Naive thymus-derived CD4-positive, alpha-beta T cell (primary cell): ENCODE measurements around the gene PIANP. TPM values are rescaled to one million over a fixed set of nuclear protein-coding genes. Genes with fewer than 3 reads are reported as not detected.
"Not testable (repeated sequence)": the region's sequence is repeated elsewhere in the genome, so short reads cannot be mapped to it uniquely, and the experiment has no call there.

Source experiments
- ATAC-seq: fragments of 150-1000 bp; cut with Tn5 transposase; 2 replicates; pipeline ENCODE4 v1.10.0; 2021; ENCODE audit warnings: mild to moderate bottlenecking, moderate library complexity
- CTCF ChIA-PET: fragments of 350-600 bp; sonication (Branson Sonifier 250); formaldehyde crosslinking; loops from one replicate; lab custom pipeline; 2021; ENCODE audit warnings: antibody characterized with exemption; lab: Charles Lee
- POLR2A ChIA-PET: fragments of 350-600 bp; sonication (Branson Sonifier 250); formaldehyde crosslinking; loops from one replicate; lab custom pipeline; 2021; ENCODE audit warnings: antibody characterized with exemption, inconsistent platforms; lab: Charles Lee
- DNase-seq, 9 donors: peaks; one replicate each; pipeline versions ENCODE4 v3.0.0 to v3.0.0-alpha.2; 2020 to 2022; ENCODE audit warnings: mixed read lengths in 1 of 9
- H3K27ac ChIP-seq: one replicate; pipeline ENCODE4 v1.7.0; 2013; ENCODE audit warnings: mild to moderate bottlenecking, low read depth, low read length, moderate library complexity
- H3K27me3 ChIP-seq, 2 donors: one replicate each; pipeline ENCODE4 v1.7.0; 2013; ENCODE audit warnings: low read length in 2 of 2, mild to moderate bottlenecking in 2 of 2, moderate library complexity in 2 of 2; ENCODE audit not compliant: control insufficient read depth in 2 of 2, insufficient read depth in 2 of 2
- H3K36me3 ChIP-seq, 3 experiments: 1 replicate in 2 of 3; 2 replicates in 1 of 3; pipeline ENCODE4 v1.7.0; 2013; ENCODE audit warnings: low read length in 3 of 3, mild to moderate bottlenecking in 3 of 3, moderate library complexity in 1 of 3; ENCODE audit not compliant: insufficient read depth in 3 of 3, control insufficient read depth in 2 of 3
- H3K4me1 ChIP-seq, 2 donors: one replicate each; pipeline ENCODE4 v1.7.0; 2013; ENCODE audit warnings: low read length in 2 of 2, mild to moderate bottlenecking in 2 of 2, moderate library complexity in 1 of 2; ENCODE audit not compliant: control insufficient read depth in 2 of 2, insufficient read depth in 2 of 2
- H3K4me3 ChIP-seq: 2 replicates; pipeline ENCODE4 v1.7.0; 2013; ENCODE audit warnings: mild to moderate bottlenecking, low read length
- H3K9me3 ChIP-seq, 3 experiments: 1 replicate in 2 of 3; 2 replicates in 1 of 3; pipeline ENCODE4 v1.7.0; 2013; ENCODE audit warnings: low read length in 3 of 3; ENCODE audit not compliant: control insufficient read depth in 2 of 3
- H3K27ac Mint-ChIP-seq, 9 donors: one replicate each; pipeline ENCODE4 v1.8.0; 2020 to 2022; ENCODE audit warnings: mixed read lengths in 9 of 9, mild to moderate bottlenecking in 8 of 9, moderate library complexity in 5 of 9, inconsistent platforms in 2 of 9
- H3K27me3 Mint-ChIP-seq, 5 donors: one replicate each; pipeline ENCODE4 v1.8.0; 2021 to 2022; ENCODE audit warnings: mixed read lengths in 5 of 5, mild to moderate bottlenecking in 1 of 5
- H3K36me3 Mint-ChIP-seq, 5 donors: one replicate each; pipeline ENCODE4 v1.8.0; 2020 to 2022; ENCODE audit warnings: mixed read lengths in 5 of 5, mild to moderate bottlenecking in 3 of 5, inconsistent platforms in 1 of 5
- H3K4me1 Mint-ChIP-seq, 7 donors: one replicate each; pipeline ENCODE4 v1.8.0; 2020 to 2022; ENCODE audit warnings: mixed read lengths in 7 of 7, mild to moderate bottlenecking in 3 of 7, inconsistent platforms in 1 of 7
- H3K4me3 Mint-ChIP-seq, 10 donors: one replicate each; pipeline ENCODE4 v1.8.0; 2020 to 2022; ENCODE audit warnings: mild to moderate bottlenecking in 10 of 10, mixed read lengths in 10 of 10, moderate library complexity in 6 of 10, inconsistent platforms in 2 of 10
- H3K9me3 Mint-ChIP-seq, 11 donors: one replicate each; pipeline ENCODE4 v1.8.0; 2020 to 2022; ENCODE audit warnings: mixed read lengths in 11 of 11, mild to moderate bottlenecking in 4 of 11, inconsistent platforms in 1 of 11, moderate library complexity in 1 of 11
- intact Hi-C, 2 donors: fragments of 100-400 bp; cut with micrococcal nuclease; formaldehyde crosslinking; loops; one replicate each; pipeline ENCODE4 v1.15.1; 2023
- polyA plus RNA-seq, 2 donors: library from polyadenylated mRNA; unstranded; fragments of 300-500 nt; fragmentation: Illumina TruSeq; gene quantifications; one replicate each; pipeline ENCODE4 v1.2.3, GENCODE V29; 2021
- total RNA-seq, 6 experiments: library from RNA in 5 of 6; stranded (reverse) in 5 of 6; gene quantifications; 1 replicate in 5 of 6; 2 replicates in 1 of 6; pipeline ENCODE4 v1.2.3 and lab custom pipeline; 2021 to 2026

Gene PIANP
- total and polyA plus RNA-seq, 7 experiments from 2014 or later = 0.22 to 1.7 (median 0.84) TPM; not detected in 1

DNA sequence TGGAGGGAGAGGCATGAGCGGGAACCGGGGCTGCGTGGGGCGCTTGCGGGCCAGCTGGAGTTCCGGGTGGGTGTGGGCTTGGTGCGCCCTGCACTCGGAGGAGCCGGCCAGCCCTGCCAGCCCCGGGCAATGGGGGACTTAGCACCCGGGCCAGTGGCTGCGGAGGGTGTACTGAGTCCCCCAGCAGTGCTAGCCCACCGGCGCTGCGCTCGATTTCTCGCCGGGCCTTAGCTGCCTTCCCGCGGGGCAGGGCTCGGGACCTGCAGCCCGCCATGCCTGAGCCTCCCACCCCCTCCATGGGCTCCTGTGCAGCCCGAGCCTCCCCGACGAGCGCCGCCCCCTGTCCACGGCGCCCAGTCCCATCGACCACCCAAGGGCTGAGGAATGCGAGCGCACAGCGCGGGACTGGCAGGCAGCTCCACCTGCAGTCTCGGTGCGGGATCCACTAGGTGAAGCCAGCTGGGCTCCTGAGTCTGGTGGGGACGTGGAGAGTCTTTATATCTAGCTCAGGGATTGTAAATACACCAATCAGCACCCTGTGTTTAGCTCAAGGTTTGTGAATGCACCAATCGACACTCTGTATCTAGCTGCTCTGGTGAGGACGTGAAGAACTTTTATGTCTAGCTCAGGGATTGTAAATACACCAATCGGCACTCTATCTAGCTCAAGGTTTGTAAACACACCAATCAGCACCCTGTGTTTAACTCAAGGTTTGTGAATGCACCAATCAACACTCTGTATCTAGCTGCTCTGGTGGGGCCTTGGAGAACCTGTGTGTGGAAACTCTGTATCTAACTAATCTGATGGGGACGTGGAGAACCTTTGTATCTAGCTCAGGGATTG, 15.6 kb upstream of the PIANP start:
- H3K27me3 ChIP-seq, H3K36me3 ChIP-seq, H3K27ac ChIP-seq, H3K4me3 ChIP-seq, H3K36me3 Mint-ChIP-seq, H3K27ac Mint-ChIP-seq, H3K4me3 Mint-ChIP-seq, intact Hi-C loops, H3K4me1 ChIP-seq, H3K9me3 Mint-ChIP-seq, ATAC-seq, H3K27me3 Mint-ChIP-seq, H3K9me3 ChIP-seq, H3K4me1 Mint-ChIP-seq, DNase-seq: not testable (repeated sequence)
- POLR2A ChIA-PET = interaction anchor here (1.0 kb wide), 1 partner anchor 73 kb away, joined by 4 read pairs; the partner anchor contains the start of gene CD4
- CTCF ChIA-PET = interaction anchor here (0.6 kb wide), 1 partner anchor 128 kb away, joined by 4 read pairs; no protein-coding TSS in a partner anchor

GRCh38 chr12:6708960-6709394, 8.4 kb upstream of the PIANP start:
- Histone ChIP-seq H3K36me3 (no peaks in the 10 kb centered on the region), H3K9me3 (no peaks in the 10 kb centered on the region), H3K27ac (peak overlapping the region; percentile 31), H3K4me1 (no peaks in the 10 kb centered on the region), H3K4me3 (no peak overlapping the region), H3K27me3 (no peaks in the 10 kb centered on the region)
- intact Hi-C loops = no loop called here
- H3K9me3 Mint-ChIP-seq = no peaks in the 10 kb centered on the region
- H3K36me3 Mint-ChIP-seq = peaks cover 0 to 4% (median 0%) of the 10 kb centered on the region in 5 donors
- DNase-seq = peak in 5 of 9 donors; percentile 25 to 75 (median 47)
- H3K4me1 Mint-ChIP-seq = peaks cover 6 to 10% (median 8%) of the 10 kb centered on the region in 7 donors
- peak overlapping the region; percentile 14 to 92 (median 84) for H3K27ac Mint-ChIP-seq
- H3K27me3 Mint-ChIP-seq = peaks cover 0 to 21% (median 19%) of the 10 kb centered on the region in 5 donors
- POLR2A ChIA-PET = interaction anchor here (0.9 to 2.3 kb wide), 4 partner anchors 15 to 143 kb away, joined by 3 to 9 read pairs (median 5); partner anchors contain the start of genes COPS7A, USP5 and ZNF384
- CTCF ChIA-PET = no interaction called here
- H3K4me3 Mint-ChIP-seq = peak overlapping the region; percentile 48 to 96 (median 81)
- ATAC-seq = peak; percentile 61

DNA sequence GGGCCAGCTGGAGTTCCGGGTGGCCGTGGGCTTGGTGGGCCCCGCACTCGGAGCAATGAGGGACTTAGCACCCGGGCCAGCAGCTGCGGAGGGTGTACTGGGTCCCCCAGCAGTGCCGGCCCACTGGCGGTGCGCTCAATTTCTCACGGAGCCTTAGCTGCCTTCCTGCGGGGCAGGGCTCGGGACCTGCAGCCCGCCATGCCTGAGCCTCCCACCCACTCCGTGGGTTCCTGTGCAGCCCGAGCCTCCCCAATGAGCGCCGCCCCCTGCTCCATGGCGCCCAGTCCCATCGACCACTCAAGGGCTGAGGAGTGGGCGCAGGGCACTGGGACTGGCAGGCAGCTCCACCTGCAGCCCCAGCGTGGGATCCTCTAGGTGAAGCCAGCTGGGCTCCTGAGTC, 7.7 kb upstream of the PIANP start:
- ATAC-seq, H3K36me3 Mint-ChIP-seq, H3K4me3 ChIP-seq, H3K27me3 ChIP-seq, H3K9me3 Mint-ChIP-seq, H3K4me1 ChIP-seq, CTCF ChIA-PET, DNase-seq, H3K27ac ChIP-seq, H3K9me3 ChIP-seq, H3K36me3 ChIP-seq, intact Hi-C loops: not testable (repeated sequence)
- Mint-ChIP-seq H3K4me3 (peak overlapping the region in 2 of 10 donors; percentile 72 to 88), H3K27me3 (peaks cover 5 to 27% (median 23%) of the 10 kb centered on the region in 5 donors), H3K27ac (peak overlapping the region in 1 of 9 donors; percentile 83), H3K4me1 (peaks cover 7 to 12% (median 11%) of the 10 kb centered on the region in 7 donors)
- POLR2A ChIA-PET = interaction anchor here (0.6 to 2.3 kb wide), 3 partner anchors 16 to 483 kb away, joined by 4 to 9 read pairs (median 7); partner anchors contain the start of genes COPS7A and ZNF384

DNA sequence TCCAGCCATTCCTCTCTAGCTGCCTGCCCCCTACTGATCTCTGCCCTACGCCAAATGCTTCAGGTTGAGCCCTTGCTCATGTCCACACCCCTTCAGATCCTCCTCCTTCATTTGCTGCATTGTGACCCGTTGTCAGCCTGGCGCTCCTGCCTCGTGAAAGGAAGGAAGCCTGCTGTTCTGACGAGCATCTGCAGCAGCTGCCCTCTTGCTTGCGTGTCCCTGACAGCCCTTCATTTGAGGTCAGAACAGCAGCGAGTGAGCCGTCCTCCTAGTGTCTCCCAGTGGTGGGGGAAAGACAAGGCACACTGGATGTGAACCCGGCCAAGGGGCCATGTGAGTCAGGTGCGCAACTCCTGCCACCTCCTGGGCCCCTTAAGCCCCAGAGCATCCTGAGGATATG, 3.0 kb upstream of the PIANP start:
- Histone ChIP-seq H3K27me3 (peaks cover 0 to 6% of the 10 kb centered on the region in 2 donors), H3K27ac (no peak overlapping the region), H3K4me3 (no peak overlapping the region), H3K4me1 (peaks cover 5 to 8% of the 10 kb centered on the region in 2 donors), H3K36me3 (no peaks in the 10 kb centered on the region), H3K9me3 (no peaks in the 10 kb centered on the region)
- intact Hi-C loops = no loop called here
- Mint-ChIP-seq H3K4me3 (peak overlapping the region in 2 of 10 donors; percentile 2 to 31), H3K27ac (no peak overlapping the region), H3K9me3 (peaks cover 0 to 5% (median 0%) of the 10 kb centered on the region in 11 donors), H3K27me3 (peaks cover 5 to 59% (median 51%) of the 10 kb centered on the region in 5 donors), H3K36me3 (peaks cover 0 to 3% (median 0%) of the 10 kb centered on the region in 5 donors), H3K4me1 (peaks cover 13 to 31% (median 25%) of the 10 kb centered on the region in 7 donors)
- ChIA-PET CTCF (no interaction called here), POLR2A (interaction anchor here (0.9 kb wide), 1 partner anchor 86 kb away, joined by 3 read pairs; the partner anchor contains the start of gene CD4)
- ATAC-seq = no peak
- no peak for DNase-seq

DNA sequence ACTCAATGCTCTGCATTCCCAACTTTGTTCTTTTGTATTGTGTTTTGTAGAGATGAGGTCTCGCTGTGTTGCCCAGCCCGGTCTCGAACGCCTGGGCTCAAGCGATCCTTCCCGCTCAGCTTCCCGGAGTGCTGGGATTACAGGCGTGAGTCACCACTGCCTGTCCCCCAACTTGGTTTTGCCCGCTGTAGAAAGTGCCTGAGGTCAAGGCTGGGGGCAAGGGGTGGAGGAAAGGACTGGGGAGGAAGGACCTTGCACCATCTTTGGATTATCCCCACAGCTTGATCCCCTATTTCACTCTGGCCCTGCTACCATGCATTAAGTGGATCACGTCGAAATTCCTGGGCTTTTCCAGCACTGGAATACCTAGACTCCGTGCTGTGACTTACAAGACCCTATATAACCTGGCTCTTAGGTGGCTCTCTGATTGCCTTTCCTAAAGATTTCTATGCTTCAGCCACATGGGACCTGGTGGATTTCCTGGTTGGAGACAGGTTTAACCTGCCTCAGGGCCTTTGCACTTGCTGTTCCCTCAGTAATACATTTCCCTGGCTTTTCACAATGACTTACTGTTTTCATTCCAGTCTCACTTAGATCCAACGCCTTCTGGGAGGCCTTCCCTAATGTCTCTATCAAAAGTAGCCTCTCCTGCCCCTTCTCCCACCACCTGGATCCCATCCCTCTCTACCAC, 608 bp upstream of the PIANP start:
- ChIA-PET CTCF (no interaction called here), POLR2A (interaction anchor here (1.0 to 1.3 kb wide), 2 partner anchors 10 to 12 kb away, joined by 3 to 4 read pairs; no protein-coding TSS in a partner anchor)
- peak overlapping the region; percentile 62 for H3K4me3 ChIP-seq
- H3K9me3 ChIP-seq = no peaks in the 10 kb centered on the region
- ATAC-seq (no peak), DNase-seq (no peak)
- Mint-ChIP-seq H3K27me3 (peaks cover 5 to 70% (median 51%) of the 10 kb centered on the region in 5 donors), H3K36me3 (peaks cover 0 to 2% (median 0%) of the 10 kb centered on the region in 5 donors), H3K27ac (peak overlapping the region in 5 of 9 donors; percentile 5 to 69 (median 56)), H3K9me3 (peaks cover 0 to 5% (median 0%) of the 10 kb centered on the region in 11 donors), H3K4me1 (peaks cover 13 to 39% (median 25%) of the 10 kb centered on the region in 7 donors), H3K4me3 (peak overlapping the region; percentile 63 to 92 (median 81))
- H3K36me3 ChIP-seq = no peaks in the 10 kb centered on the region
- intact Hi-C loops = no loop called here
- H3K27me3 ChIP-seq = peaks cover 0 to 6% of the 10 kb centered on the region in 2 donors
- peaks cover 5 to 8% of the 10 kb centered on the region in 2 donors for H3K4me1 ChIP-seq
- H3K27ac ChIP-seq = no peak overlapping the region
